ENCODE results near the gene PRKAG3.
A peak's percentile ranks its signal among the peaks of the same experiment; 100 is the strongest.

The PRKAG3 gene

GRCh38 chr2:218786133-218786532 lies 45.5 kb downstream of the PRKAG3 start:
- H3K4me3 Mint-ChIP-seq: no peak overlapping the region
- peaks cover 25% of the 10 kb centered on the region for H3K4me1 Mint-ChIP-seq
- H3K27me3 Mint-ChIP-seq (ENCODE audit: low read depth): peaks cover 6% of the 10 kb centered on the region
- peaks cover 7% of the 10 kb centered on the region for H3K36me3 Mint-ChIP-seq (ENCODE audit: low read depth)
- no peaks in the 10 kb centered on the region for H3K9me3 Mint-ChIP-seq
- no peak overlapping the region for H3K27ac Mint-ChIP-seq
- no peak for TF ChIP-seq CTCF (IDR thresholded peaks at IDR 0.05; ENCODE audit: unreplicated experiment in 3 of 3)

GRCh38 chr2:218785103-218785502 lies 46.5 kb downstream of the PRKAG3 start:
- H3K4me3 Mint-ChIP-seq: peak overlapping the region in 1 of 3 experiments; percentile 26
- H3K27me3 Mint-ChIP-seq (ENCODE audit: low read depth): peaks cover 12% of the 10 kb centered on the region
- peaks cover 32% of the 10 kb centered on the region for H3K4me1 Mint-ChIP-seq
- peak overlapping the region in 1 of 3 experiments; percentile 58 for H3K27ac Mint-ChIP-seq
- TF ChIP-seq CTCF (IDR thresholded peaks at IDR 0.05; ENCODE audit: unreplicated experiment in 3 of 3): no peak
- no peaks in the 10 kb centered on the region for H3K9me3 Mint-ChIP-seq
- H3K36me3 Mint-ChIP-seq (ENCODE audit: low read depth): peaks cover 7% of the 10 kb centered on the region

- Mint-ChIP-seq H3K4me1 (peaks cover 42% of the 10 kb centered on the region), H3K4me3 (peak overlapping the region; percentile 53 to 82 (median 55)), H3K9me3 (no peaks in the 10 kb centered on the region), H3K27ac (peak overlapping the region in 1 of 3 experiments; percentile 68), H3K36me3 (ENCODE audit: low read depth) (peaks cover 7% of the 10 kb centered on the region), H3K27me3 (ENCODE audit: low read depth) (peaks cover 19% of the 10 kb centered on the region)
- no peak for TF ChIP-seq CTCF (IDR thresholded peaks at IDR 0.05; ENCODE audit: unreplicated experiment in 3 of 3)
These were observed 47.9 kb downstream of the PRKAG3 start for GRCh38 chr2:218783688-218784087.

GRCh38 chr2:218782528-218782844 lies 49.1 kb downstream of the PRKAG3 start:
- Mint-ChIP-seq H3K4me3 (peak overlapping the region; percentile 80 to 86 (median 82)), H3K36me3 (ENCODE audit: low read depth) (peaks cover 8% of the 10 kb centered on the region), H3K4me1 (peaks cover 43% of the 10 kb centered on the region), H3K27ac (peak overlapping the region; percentile 46 to 75 (median 52)), H3K27me3 (ENCODE audit: low read depth) (peaks cover 19% of the 10 kb centered on the region), H3K9me3 (no peaks in the 10 kb centered on the region)
- no peak for TF ChIP-seq CTCF (IDR thresholded peaks at IDR 0.05; ENCODE audit: unreplicated experiment in 3 of 3)

DNA sequence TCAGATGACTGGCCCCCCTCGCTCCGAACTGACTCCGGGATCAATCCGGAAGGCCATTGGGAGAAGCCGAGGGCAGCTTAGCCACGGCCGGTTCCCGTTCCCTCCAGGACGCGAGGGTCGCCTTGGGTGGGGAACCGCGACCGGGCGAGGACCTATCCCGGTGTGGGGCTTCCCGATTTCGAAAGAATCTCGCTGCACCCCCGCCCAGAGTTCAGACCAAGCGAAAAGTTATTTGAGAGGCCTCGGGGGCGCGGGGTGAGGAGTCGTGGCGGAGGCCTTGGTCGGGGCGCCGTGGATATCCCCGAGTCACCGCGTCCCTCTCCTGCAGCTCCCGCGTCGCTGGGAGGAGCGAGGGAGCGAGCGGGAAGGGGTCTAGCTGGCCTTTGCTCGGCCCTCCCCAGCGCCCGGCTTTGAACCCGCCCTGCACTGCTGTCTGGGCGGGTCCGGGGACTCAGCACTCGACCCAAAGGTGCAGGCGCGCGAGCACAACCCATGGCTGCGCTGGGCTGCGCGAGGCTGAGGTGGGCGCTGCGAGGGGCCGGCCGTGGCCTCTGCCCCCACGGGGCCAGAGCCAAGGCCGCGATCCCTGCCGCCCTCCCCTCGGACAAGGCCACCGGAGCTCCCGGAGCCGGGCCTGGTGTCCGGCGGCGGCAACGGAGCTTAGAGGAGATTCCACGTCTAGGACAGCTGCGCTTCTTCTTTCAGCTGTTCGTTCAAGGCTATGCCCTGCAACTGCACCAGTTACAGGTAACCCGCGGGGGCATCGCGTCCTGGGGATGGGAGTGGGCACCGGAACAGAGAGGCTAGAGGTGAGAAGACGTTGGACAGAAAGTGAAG lies 49.7 kb downstream of the PRKAG3 start, which contains the start of gene CYP27A1:
Gene CYP27A1, plus strand, starts transcription at position 457 of the 837 bp plus-strand sequence. Its CDS starts 36 bp downstream, at position 493.
- Mint-ChIP-seq H3K4me1 (peaks cover 43% of the 10 kb centered on the region), H3K9me3 (peaks cover 4% of the 10 kb centered on the region), H3K27ac (peak within 1 kb of the TSS; percentile 52 to 84 (median 75)), H3K4me3 (peak within 1 kb of the TSS; percentile 84 to 87 (median 86)), H3K36me3 (ENCODE audit: low read depth) (peaks cover 13% of the 10 kb centered on the region), H3K27me3 (ENCODE audit: low read depth) (peaks cover 19% of the 10 kb centered on the region)
- TF ChIP-seq CTCF (IDR thresholded peaks at IDR 0.05; ENCODE audit: unreplicated experiment in 3 of 3): no peak

Measured in nephron (organoid).